ENCODE results near the gene ANKRD44.

The ANKRD44 gene

GRCh38 chr2:197128126-197128525 lies 182.5 kb downstream of the ANKRD44 start:
- DNase-seq (ENCODE audit: low read depth, low spot score): no peak
- no peak overlapping the region for H3K4me3 ChIP-seq (ENCODE audit: low read depth, low read length)
- no peak for TF ChIP-seq CTCF (IDR thresholded peaks at IDR 0.05; ENCODE audit: insufficient read depth, low read length, missing control alignments)
- POLR2A ChIA-PET: no interaction called here
- CTCF ChIA-PET: interaction anchor here (1.9 to 5.5 kb wide), 3 partner anchors 9 to 40 kb away, joined by 5 to 54 read pairs (median 17); no protein-coding TSS in a partner anchor

GRCh38 chr2:197126630-197127352 lies 183.8 kb downstream of the ANKRD44 start:
- CTCF ChIA-PET: interaction anchor here (0.7 to 5.5 kb wide), 8 partner anchors 9 to 180 kb away, joined by 3 to 54 read pairs (median 6); no protein-coding TSS in a partner anchor
- POLR2A ChIA-PET: no interaction called here

DNA sequence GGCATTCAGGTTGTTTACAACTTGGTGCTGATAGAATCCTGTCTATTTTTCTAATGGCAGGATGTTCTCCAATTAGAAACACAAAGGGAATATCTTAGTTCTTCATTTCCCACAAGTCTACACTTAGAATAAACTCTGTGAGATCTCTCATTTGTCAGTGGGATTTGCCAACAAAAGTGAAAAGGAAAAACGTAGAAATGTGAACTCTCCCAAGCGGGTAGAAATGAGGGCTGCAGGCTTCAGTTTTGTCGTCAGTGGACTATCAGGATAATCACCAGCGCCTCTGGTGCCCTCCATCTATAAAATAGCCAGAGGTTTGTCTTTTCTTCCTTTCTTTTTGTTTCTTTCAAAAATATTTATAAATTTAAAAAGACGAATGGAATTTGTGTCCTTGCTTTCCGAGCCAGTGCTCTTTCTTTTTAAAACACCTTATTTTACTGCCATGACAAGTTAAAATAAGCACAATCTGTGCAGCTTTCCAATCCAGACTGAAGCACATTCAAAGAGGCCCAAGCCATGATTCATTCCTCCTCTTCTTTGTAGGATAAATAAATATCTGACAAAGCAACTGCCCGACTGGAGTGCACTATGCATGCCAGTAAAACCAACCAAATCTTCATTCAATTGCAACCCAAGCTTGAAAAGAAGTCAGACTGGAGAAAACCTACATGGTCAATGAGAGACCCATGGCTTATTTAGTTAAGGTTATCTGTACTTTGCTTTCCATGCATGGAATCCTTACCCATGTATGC lies 185.8 kb downstream of the ANKRD44 start:
- no peak for TF ChIP-seq CTCF (IDR thresholded peaks at IDR 0.05; ENCODE audit: insufficient read depth, low read length, missing control alignments)
- H3K4me3 ChIP-seq (ENCODE audit: low read depth, low read length): no peak overlapping the region
- ChIA-PET POLR2A (interaction anchor here (0.6 to 0.7 kb wide), 2 partner anchors 28 to 1839 kb away, joined by 3 read pairs; no protein-coding TSS in a partner anchor), CTCF (interaction anchor here (5.5 kb wide), 1 partner anchor 11 kb away, joined by 54 read pairs; no protein-coding TSS in a partner anchor)
- peak; percentile 50 for DNase-seq (ENCODE audit: low read depth, low spot score)

More at GRCh38 chr2:197126630-197127352, 183.8 kb downstream of the ANKRD44 start:
- no peak for DNase-seq (ENCODE audit: low read depth, low spot score)
- H3K4me3 ChIP-seq (ENCODE audit: low read depth, low read length): no peak overlapping the region
- TF ChIP-seq CTCF (IDR thresholded peaks at IDR 0.05; ENCODE audit: insufficient read depth, low read length, missing control alignments): no peak

- CTCF ChIA-PET: interaction anchor here (0.8 to 3.4 kb wide), 5 partner anchors 9 to 657 kb away, joined by 3 to 42 read pairs (median 5); no protein-coding TSS in a partner anchor
- no peak overlapping the region for H3K4me3 ChIP-seq (ENCODE audit: low read depth, low read length)
- no peak for DNase-seq (ENCODE audit: low read depth, low spot score)
- TF ChIP-seq CTCF (IDR thresholded peaks at IDR 0.05; ENCODE audit: insufficient read depth, low read length, missing control alignments): no peak
- POLR2A ChIA-PET: no interaction called here
Measured at GRCh38 chr2:197122821-197123220, 187.8 kb downstream of the ANKRD44 start.

DNA sequence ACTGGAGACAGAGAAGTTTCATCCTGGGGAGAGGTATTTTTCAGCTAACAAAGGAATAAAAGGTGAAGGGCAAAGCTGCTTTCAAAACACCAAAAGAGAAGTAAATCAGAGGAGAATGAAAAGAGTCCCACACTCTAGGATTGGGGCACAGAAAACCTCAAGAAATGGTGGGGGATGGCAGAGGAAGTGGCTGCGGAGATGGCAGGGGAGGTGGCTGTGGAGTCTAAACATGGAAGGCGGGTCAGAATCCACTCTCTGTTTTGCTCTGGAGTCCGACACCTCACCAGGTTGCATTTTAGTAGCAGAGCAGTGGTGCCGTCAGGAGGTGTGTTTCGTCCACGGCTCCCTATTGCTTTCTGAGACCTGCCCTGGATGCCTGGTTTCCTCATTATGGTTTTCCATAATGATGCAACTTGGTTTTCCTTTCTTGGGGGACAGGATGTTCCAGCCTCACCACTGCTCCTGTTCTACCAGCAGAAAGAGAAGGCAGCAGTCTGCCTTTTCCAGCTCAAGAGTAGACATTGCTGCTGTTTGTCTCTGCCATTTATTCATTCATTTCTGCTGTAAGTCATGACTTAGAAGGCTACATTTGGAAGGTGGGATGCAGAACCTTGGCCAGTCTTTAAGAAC lies 188.7 kb downstream of the ANKRD44 start:
- H3K4me3 ChIP-seq (ENCODE audit: low read depth, low read length): no peak overlapping the region
- no peak for DNase-seq (ENCODE audit: low read depth, low spot score)
- CTCF ChIA-PET: interaction anchor here (0.7 to 3.4 kb wide), 3 partner anchors 8 to 47 kb away, joined by 3 to 42 read pairs (median 6); no protein-coding TSS in a partner anchor
- POLR2A ChIA-PET: no interaction called here
- TF ChIP-seq CTCF (IDR thresholded peaks at IDR 0.05; ENCODE audit: insufficient read depth, low read length, missing control alignments): no peak

Data from AG04449 (cell line).